Panc1 (cell line): ENCODE data around the gene STMP1.

Source experiments
- POLR2AphosphoS5 ChIP-seq: IDR thresholded peaks from 2 replicates; pipeline ENCODE4 v1.6.1; 2012; ENCODE audit warnings: mild to moderate bottlenecking, low read depth, low read length, moderate library complexity
- REST ChIP-seq, 2 experiments: IDR thresholded peaks; 2 replicates each; pipeline ENCODE4 v1.6.1; 2011 to 2012; ENCODE audit warnings: low read depth in 2 of 2, control low read depth in 1 of 2, low read length in 1 of 2, mild to moderate bottlenecking in 1 of 2, moderate library complexity in 1 of 2; ENCODE audit not compliant: insufficient read depth in 1 of 2
- TCF7L2 ChIP-seq: IDR thresholded peaks from 2 replicates; pipeline ENCODE4 v1.6.1; 2011; ENCODE audit warnings: mild to moderate bottlenecking, low read depth, low read length, inconsistent platforms
- TF ChIP-seq, protein P1 (sequence below): fragments of 450-650 bp; IDR thresholded peaks from 2 replicates; pipeline ENCODE4 v1.5.1; 2017; ENCODE audit warnings: mild to moderate bottlenecking

DNA sequence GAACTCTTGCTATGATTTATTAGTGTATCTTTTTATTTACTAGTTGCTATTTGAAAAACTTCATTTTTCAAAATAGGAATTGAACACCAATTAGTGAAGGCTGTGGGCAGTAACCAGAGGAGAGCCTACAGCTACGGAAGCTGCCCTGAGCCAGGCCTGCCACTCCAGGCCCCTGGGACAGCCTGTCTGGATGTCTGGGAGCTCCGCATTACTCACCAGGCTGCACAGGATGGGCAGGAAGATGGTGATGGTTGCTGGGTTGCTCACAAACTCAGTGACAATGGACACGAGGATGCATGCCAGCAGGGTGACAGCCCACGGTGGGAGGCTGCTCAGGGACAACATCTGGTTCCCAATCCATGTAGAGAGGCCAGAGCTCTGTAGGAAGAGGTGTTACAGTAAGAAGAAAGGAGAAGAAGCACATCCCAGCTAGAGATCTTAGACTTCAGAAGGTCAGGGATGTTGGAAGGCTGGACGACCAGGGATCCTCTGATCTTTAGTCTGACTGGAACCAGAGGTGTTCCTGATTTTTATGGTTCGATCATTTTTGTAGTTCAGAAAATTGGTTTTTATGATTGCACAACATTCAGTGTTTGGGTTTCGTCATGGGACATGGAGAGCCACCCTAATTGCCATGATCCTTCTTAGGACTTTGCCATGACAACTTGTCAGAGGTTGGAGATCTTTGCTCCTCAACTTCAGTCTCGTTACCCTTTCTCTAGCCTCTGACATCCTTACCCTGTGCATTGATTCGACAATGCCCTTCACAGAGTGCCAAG, 23.2 kb downstream of the STMP1 start:
- TF ChIP-seq, protein P1, sequence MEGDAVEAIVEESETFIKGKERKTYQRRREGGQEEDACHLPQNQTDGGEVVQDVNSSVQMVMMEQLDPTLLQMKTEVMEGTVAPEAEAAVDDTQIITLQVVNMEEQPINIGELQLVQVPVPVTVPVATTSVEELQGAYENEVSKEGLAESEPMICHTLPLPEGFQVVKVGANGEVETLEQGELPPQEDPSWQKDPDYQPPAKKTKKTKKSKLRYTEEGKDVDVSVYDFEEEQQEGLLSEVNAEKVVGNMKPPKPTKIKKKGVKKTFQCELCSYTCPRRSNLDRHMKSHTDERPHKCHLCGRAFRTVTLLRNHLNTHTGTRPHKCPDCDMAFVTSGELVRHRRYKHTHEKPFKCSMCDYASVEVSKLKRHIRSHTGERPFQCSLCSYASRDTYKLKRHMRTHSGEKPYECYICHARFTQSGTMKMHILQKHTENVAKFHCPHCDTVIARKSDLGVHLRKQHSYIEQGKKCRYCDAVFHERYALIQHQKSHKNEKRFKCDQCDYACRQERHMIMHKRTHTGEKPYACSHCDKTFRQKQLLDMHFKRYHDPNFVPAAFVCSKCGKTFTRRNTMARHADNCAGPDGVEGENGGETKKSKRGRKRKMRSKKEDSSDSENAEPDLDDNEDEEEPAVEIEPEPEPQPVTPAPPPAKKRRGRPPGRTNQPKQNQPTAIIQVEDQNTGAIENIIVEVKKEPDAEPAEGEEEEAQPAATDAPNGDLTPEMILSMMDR = no peak
- TF ChIP-seq REST (IDR thresholded peaks at IDR 0.05; ENCODE audit: insufficient read depth in 1 of 2, low read depth in 2 of 2, low read length in 1 of 2) (no peak), POLR2AphosphoS5 (no peak), TCF7L2 (no peak)
